Omental fat pad (tissue), 4 donors: ENCODE data around the gene DIAPH1. TPM values are rescaled to one million over a fixed set of nuclear protein-coding genes. Genes with fewer than 3 reads are reported as not detected.

Experiments
- ATAC-seq: fragments of 150-250 bp; one replicate; pipeline ENCODE4 v1.9.1; 2016; ENCODE audit warnings: mild to moderate bottlenecking, moderate library complexity; ENCODE audit not compliant: low FRiP score
- DNase-seq: peaks from one replicate; pipeline ENCODE4 v3.0.0-alpha.2; 2019; ENCODE audit warnings: low spot score
- total RNA-seq, 4 donors: library from RNA; depleted of rRNA; stranded (reverse); fragments of >200 nt; gene quantifications; one replicate each; pipeline ENCODE4 v1.1.0, GENCODE V29; 2016
- TF ChIP-seq, protein P1 (sequence below), 3 donors: fragments of 450-650 bp; IDR thresholded peaks; one replicate each; pipeline ENCODE4 v1.5.1; 2016 to 2017; ENCODE audit warnings: antibody characterized with exemption in 3 of 3, mild to moderate bottlenecking in 3 of 3, moderate library complexity in 2 of 3

DIAPH1 gene
- total RNA-seq, 4 donors from 2014 or later: 35.5 to 93.2 (median 47.9) TPM

DNA sequence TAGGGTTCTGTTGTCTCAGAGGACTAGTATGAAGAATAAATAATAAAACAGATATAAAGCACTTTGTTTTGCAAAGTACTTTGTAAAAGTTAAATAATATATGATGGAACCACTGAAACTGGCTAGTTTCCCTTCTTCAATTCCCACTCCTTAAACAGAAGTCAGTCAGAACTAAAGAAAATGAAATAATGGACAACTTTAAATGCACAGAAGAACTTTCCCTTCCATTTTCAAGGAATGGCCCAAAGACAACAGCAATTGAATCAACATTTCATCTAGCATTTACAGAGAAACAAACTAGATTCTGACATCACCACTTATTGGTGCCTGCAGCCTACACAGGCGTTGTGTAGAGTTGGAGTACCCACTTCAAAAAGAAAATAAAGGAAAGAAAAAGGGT lies 16.2 kb downstream of the DIAPH1 start:
- no peak for DNase-seq
- TF ChIP-seq, protein P1, sequence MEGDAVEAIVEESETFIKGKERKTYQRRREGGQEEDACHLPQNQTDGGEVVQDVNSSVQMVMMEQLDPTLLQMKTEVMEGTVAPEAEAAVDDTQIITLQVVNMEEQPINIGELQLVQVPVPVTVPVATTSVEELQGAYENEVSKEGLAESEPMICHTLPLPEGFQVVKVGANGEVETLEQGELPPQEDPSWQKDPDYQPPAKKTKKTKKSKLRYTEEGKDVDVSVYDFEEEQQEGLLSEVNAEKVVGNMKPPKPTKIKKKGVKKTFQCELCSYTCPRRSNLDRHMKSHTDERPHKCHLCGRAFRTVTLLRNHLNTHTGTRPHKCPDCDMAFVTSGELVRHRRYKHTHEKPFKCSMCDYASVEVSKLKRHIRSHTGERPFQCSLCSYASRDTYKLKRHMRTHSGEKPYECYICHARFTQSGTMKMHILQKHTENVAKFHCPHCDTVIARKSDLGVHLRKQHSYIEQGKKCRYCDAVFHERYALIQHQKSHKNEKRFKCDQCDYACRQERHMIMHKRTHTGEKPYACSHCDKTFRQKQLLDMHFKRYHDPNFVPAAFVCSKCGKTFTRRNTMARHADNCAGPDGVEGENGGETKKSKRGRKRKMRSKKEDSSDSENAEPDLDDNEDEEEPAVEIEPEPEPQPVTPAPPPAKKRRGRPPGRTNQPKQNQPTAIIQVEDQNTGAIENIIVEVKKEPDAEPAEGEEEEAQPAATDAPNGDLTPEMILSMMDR (IDR thresholded peaks at IDR 0.05): no peak
- no peak for ATAC-seq

DNA sequence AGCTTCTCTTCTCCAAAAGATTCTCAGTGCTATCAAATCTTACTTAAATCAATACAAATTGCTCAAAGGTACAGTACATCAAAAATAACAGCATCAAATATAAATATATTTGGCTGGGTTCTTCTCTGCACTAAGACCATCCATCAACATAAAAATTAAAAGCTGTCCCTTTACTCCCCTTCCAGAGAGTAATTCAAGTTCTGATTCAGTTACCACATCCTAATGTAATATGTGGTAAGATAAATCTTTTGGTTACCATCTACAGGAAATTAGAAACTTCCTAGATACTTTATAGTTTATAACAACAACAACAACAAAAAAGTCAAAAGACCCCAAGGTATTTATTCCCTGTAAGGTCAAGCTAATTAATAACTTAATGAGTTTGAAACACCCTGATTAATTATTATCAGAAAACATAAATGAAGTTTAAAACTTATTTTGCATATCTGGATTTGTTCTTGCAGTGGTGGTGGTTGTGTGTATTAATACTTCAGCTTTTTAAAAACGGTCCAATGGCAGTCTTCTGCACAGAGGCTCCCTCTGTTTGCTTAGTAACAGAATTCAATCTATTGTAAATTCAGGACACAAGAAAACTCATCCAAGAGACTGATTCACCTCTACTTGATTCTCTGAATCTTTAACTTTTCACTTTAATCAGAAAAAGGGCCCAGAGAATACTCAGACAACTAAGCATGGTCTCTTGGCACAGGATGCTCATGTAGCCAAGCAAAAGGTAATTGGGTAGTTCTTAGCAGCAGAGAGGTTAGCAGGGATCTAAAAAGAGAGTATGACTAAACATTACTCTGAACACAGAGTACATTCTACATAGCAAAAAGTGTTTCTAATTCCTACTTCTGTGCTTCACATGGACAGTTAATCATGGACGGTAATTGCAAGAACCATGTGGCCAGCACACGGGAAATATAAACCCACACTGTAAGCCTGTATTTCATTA lies 20.1 kb downstream of the DIAPH1 start:
- TF ChIP-seq, protein P1 (IDR thresholded peaks at IDR 0.05): no peak
- ATAC-seq: no peak
- no peak for DNase-seq

DNA sequence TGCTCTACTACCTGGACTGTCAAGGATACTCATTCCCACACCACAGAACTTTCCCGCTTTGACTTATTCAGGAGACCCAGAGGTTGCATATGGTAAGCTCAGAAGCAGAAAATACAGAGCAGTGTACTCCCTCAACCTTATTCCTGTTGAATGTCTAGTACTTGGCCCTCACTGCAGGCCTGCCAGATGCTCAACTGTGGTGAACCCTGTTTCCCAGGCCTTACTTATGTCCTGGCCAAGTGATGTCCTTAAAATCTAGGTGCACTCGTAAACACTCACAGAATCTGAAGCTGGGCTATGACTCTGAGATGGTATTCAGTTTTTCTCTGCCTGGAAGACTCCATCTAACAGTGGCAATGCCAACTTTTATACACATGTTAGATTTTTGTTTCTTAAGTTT lies 21.0 kb downstream of the DIAPH1 start:
- no peak for DNase-seq
- no peak for ATAC-seq
- TF ChIP-seq, protein P1 (IDR thresholded peaks at IDR 0.05): no peak

DNA sequence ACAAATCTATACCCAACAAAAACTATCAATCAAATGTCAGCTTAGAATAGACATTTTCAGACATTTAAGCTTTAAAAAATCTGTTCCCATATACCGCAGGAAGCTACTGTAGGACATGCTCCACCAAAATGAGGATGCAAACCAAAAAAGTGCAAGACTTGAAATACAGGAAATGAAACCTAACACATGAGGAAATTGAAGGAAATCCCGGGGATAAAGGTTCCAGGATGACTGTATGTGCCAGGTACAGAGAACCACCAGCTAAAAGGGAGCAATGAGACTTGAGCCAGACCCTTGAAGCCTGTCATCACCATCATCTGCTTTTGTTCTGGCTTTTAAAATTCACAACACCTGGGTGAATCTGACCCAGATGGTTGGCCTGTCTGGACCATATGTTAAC lies 21.4 kb downstream of the DIAPH1 start:
- TF ChIP-seq, protein P1 (IDR thresholded peaks at IDR 0.05): no peak
- DNase-seq: no peak
- ATAC-seq: no peak

DNA sequence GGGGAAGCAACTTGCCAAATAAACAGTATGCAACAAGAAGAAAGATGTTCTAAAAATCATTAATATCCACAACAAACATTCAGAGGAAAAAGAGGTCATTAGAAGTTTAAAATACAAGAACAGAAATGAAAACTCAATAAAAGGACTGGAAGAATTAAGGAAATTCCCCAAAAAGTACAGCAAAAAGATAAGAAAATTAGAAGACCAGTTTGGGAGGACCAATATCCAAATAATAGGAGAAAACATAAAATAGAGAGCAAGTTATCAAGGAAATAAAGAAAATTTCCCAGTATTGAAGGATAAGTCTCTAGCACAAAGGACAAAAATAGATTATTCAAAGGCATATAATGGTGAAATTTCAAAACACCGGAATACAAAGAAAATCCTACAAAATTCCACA lies 21.9 kb downstream of the DIAPH1 start:
- DNase-seq (no peak), ATAC-seq (no peak)
- TF ChIP-seq, protein P1 (IDR thresholded peaks at IDR 0.05): no peak

DNA sequence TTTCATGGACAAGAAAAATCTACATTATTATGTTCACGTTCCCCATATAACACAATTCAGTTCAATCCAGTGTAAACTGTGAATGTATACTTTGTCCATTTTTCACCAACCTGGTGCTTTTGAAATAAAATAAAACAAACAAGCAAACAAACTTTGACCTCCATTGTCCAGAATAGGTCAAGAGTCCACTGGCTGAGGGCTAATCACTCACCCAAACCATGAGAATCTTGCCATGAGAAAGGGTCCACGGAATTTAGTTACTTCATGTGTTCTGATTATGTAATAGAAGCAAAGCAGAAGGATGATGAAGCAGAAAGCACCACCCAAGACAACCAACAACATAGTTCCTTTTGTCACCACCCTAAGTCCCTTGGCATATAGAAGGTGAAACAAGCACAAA lies 28.7 kb downstream of the DIAPH1 start:
- ATAC-seq (no peak), DNase-seq (no peak)
- TF ChIP-seq, protein P1 (IDR thresholded peaks at IDR 0.05): no peak

DNA sequence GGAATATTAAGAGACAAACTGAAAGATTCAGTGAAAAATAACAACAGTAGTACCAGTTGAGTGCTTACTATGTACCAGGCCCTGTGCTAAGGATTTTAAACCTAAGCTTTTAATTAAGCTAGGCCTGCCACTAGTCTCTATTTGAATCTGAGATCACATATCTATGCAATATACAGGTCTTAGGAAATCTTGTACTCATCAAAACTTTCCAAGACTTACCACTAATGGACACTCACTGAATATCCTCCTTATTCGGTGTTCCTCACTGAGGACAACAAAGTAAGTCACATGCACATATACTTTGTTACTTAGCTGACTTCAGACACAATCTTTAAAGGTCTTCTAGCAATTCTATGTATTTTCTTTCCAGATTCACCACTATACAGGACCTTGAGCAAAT lies 32.6 kb downstream of the DIAPH1 start:
- TF ChIP-seq, protein P1 (IDR thresholded peaks at IDR 0.05): no peak
- ATAC-seq: no peak

More for the DNA sequence above, 32.6 kb downstream of the DIAPH1 start:
- no peak for DNase-seq
